ENCODE measurements around the gene SPOCK1. TPM values are rescaled to one million over a fixed set of nuclear protein-coding genes. Genes with fewer than 3 reads are reported as not detected.

Gene SPOCK1
- total RNA-seq, 1 donor from 2014 or later = not detected

GRCh38 chr5:137453483-137454080 is 45.5 kb downstream of the SPOCK1 start:
- H3K9me3 Mint-ChIP-seq = no peaks in the 10 kb centered on the region
- H3K4me1 Mint-ChIP-seq (ENCODE audit: low read depth) = no peaks in the 10 kb centered on the region
- no peaks in the 10 kb centered on the region for H3K27me3 Mint-ChIP-seq (ENCODE audit: low read depth)
- no peak overlapping the region for H3K27ac Mint-ChIP-seq
- H3K4me3 Mint-ChIP-seq (ENCODE audit: low read depth) = no peak overlapping the region
- intact Hi-C loops (cut with micrococcal nuclease) = no loop called here
- no peaks in the 10 kb centered on the region for H3K36me3 Mint-ChIP-seq (ENCODE audit: low read depth)
- DNase-seq (ENCODE audit: low spot score) = no peak

GRCh38 chr5:137450759-137451158 is 48.4 kb downstream of the SPOCK1 start:
- H3K27me3 Mint-ChIP-seq (ENCODE audit: low read depth) = no peaks in the 10 kb centered on the region
- no peak overlapping the region for H3K27ac Mint-ChIP-seq
- no peak overlapping the region for H3K4me3 Mint-ChIP-seq (ENCODE audit: low read depth)
- intact Hi-C loops (cut with micrococcal nuclease) = no loop called here
- H3K4me1 Mint-ChIP-seq (ENCODE audit: low read depth) = no peaks in the 10 kb centered on the region
- no peak for DNase-seq (ENCODE audit: low spot score)
- H3K9me3 Mint-ChIP-seq = no peaks in the 10 kb centered on the region
- no peaks in the 10 kb centered on the region for H3K36me3 Mint-ChIP-seq (ENCODE audit: low read depth)

GRCh38 chr5:137448868-137449267 is 50.3 kb downstream of the SPOCK1 start:
- intact Hi-C loops (cut with micrococcal nuclease) = no loop called here
- no peaks in the 10 kb centered on the region for H3K4me1 Mint-ChIP-seq (ENCODE audit: low read depth)
- no peaks in the 10 kb centered on the region for H3K27me3 Mint-ChIP-seq (ENCODE audit: low read depth)
- H3K27ac Mint-ChIP-seq = no peak overlapping the region
- no peaks in the 10 kb centered on the region for H3K9me3 Mint-ChIP-seq
- no peak overlapping the region for H3K4me3 Mint-ChIP-seq (ENCODE audit: low read depth)
- no peak for DNase-seq (ENCODE audit: low spot score)
- H3K36me3 Mint-ChIP-seq (ENCODE audit: low read depth) = no peaks in the 10 kb centered on the region

- Mint-ChIP-seq H3K4me3 (ENCODE audit: low read depth) (no peak overlapping the region), H3K27me3 (ENCODE audit: low read depth) (no peaks in the 10 kb centered on the region), H3K36me3 (ENCODE audit: low read depth) (no peaks in the 10 kb centered on the region), H3K27ac (no peak overlapping the region), H3K9me3 (no peaks in the 10 kb centered on the region), H3K4me1 (ENCODE audit: low read depth) (no peaks in the 10 kb centered on the region)
- intact Hi-C loops (cut with micrococcal nuclease) = no loop called here
- no peak for DNase-seq (ENCODE audit: low spot score)
These were observed 52.5 kb downstream of the SPOCK1 start for GRCh38 chr5:137446615-137447014.

- intact Hi-C loops (cut with micrococcal nuclease) = no loop called here
- H3K9me3 Mint-ChIP-seq = no peaks in the 10 kb centered on the region
- H3K36me3 Mint-ChIP-seq (ENCODE audit: low read depth) = no peaks in the 10 kb centered on the region
- no peak overlapping the region for H3K27ac Mint-ChIP-seq
- H3K4me1 Mint-ChIP-seq (ENCODE audit: low read depth) = no peaks in the 10 kb centered on the region
- no peak for DNase-seq (ENCODE audit: low spot score)
- no peak overlapping the region for H3K4me3 Mint-ChIP-seq (ENCODE audit: low read depth)
- H3K27me3 Mint-ChIP-seq (ENCODE audit: low read depth) = no peaks in the 10 kb centered on the region
These were observed 53.0 kb downstream of the SPOCK1 start for GRCh38 chr5:137446151-137446550.

GRCh38 chr5:137442660-137443059 is 56.5 kb downstream of the SPOCK1 start:
- intact Hi-C loops (cut with micrococcal nuclease) = no loop called here
- H3K4me1 Mint-ChIP-seq (ENCODE audit: low read depth) = peaks cover 4% of the 10 kb centered on the region
- no peak for DNase-seq (ENCODE audit: low spot score)
- no peak overlapping the region for H3K27ac Mint-ChIP-seq
- H3K4me3 Mint-ChIP-seq (ENCODE audit: low read depth) = no peak overlapping the region
- H3K27me3 Mint-ChIP-seq (ENCODE audit: low read depth) = no peaks in the 10 kb centered on the region
- H3K36me3 Mint-ChIP-seq (ENCODE audit: low read depth) = no peaks in the 10 kb centered on the region
- no peaks in the 10 kb centered on the region for H3K9me3 Mint-ChIP-seq

GRCh38 chr5:137441476-137441875 is 57.6 kb downstream of the SPOCK1 start:
- Mint-ChIP-seq H3K36me3 (ENCODE audit: low read depth) (no peaks in the 10 kb centered on the region), H3K9me3 (no peaks in the 10 kb centered on the region), H3K4me1 (ENCODE audit: low read depth) (peaks cover 4% of the 10 kb centered on the region), H3K27me3 (ENCODE audit: low read depth) (no peaks in the 10 kb centered on the region), H3K27ac (no peak overlapping the region), H3K4me3 (ENCODE audit: low read depth) (no peak overlapping the region)
- DNase-seq (ENCODE audit: low spot score) = no peak
- intact Hi-C loops (cut with micrococcal nuclease) = no loop called here

GRCh38 chr5:137440795-137441194 is 58.3 kb downstream of the SPOCK1 start:
- H3K36me3 Mint-ChIP-seq (ENCODE audit: low read depth) = no peaks in the 10 kb centered on the region
- intact Hi-C loops (cut with micrococcal nuclease) = no loop called here
- DNase-seq (ENCODE audit: low spot score) = no peak
- no peaks in the 10 kb centered on the region for H3K27me3 Mint-ChIP-seq (ENCODE audit: low read depth)
- H3K4me3 Mint-ChIP-seq (ENCODE audit: low read depth) = no peak overlapping the region
- H3K4me1 Mint-ChIP-seq (ENCODE audit: low read depth) = peaks cover 4% of the 10 kb centered on the region
- no peak overlapping the region for H3K27ac Mint-ChIP-seq
- no peaks in the 10 kb centered on the region for H3K9me3 Mint-ChIP-seq

- no peak for DNase-seq (ENCODE audit: low spot score)
- no peaks in the 10 kb centered on the region for H3K27me3 Mint-ChIP-seq (ENCODE audit: low read depth)
- H3K27ac Mint-ChIP-seq = no peak overlapping the region
- intact Hi-C loops (cut with micrococcal nuclease) = no loop called here
- no peaks in the 10 kb centered on the region for H3K9me3 Mint-ChIP-seq
- H3K4me1 Mint-ChIP-seq (ENCODE audit: low read depth) = peaks cover 4% of the 10 kb centered on the region
- no peak overlapping the region for H3K4me3 Mint-ChIP-seq (ENCODE audit: low read depth)
- no peaks in the 10 kb centered on the region for H3K36me3 Mint-ChIP-seq (ENCODE audit: low read depth)
These were observed 59.5 kb downstream of the SPOCK1 start for GRCh38 chr5:137439645-137440044.

- Mint-ChIP-seq H3K27me3 (ENCODE audit: low read depth) (no peaks in the 10 kb centered on the region), H3K27ac (no peak overlapping the region), H3K36me3 (ENCODE audit: low read depth) (no peaks in the 10 kb centered on the region), H3K4me1 (ENCODE audit: low read depth) (peaks cover 4% of the 10 kb centered on the region), H3K4me3 (ENCODE audit: low read depth) (no peak overlapping the region), H3K9me3 (no peaks in the 10 kb centered on the region)
- intact Hi-C loops (cut with micrococcal nuclease) = no loop called here
- DNase-seq (ENCODE audit: low spot score) = no peak
These were observed 60.2 kb downstream of the SPOCK1 start for GRCh38 chr5:137438932-137439331.

GRCh38 chr5:137437774-137438173 is 61.4 kb downstream of the SPOCK1 start:
- H3K4me1 Mint-ChIP-seq (ENCODE audit: low read depth) = peaks cover 4% of the 10 kb centered on the region
- intact Hi-C loops (cut with micrococcal nuclease) = no loop called here

GRCh38 chr5:137433539-137433938 is 65.6 kb downstream of the SPOCK1 start:
- no peaks in the 10 kb centered on the region for H3K27me3 Mint-ChIP-seq (ENCODE audit: low read depth)
- H3K9me3 Mint-ChIP-seq = no peaks in the 10 kb centered on the region
- no peaks in the 10 kb centered on the region for H3K4me1 Mint-ChIP-seq (ENCODE audit: low read depth)
- H3K4me3 Mint-ChIP-seq (ENCODE audit: low read depth) = no peak overlapping the region
- no peak overlapping the region for H3K27ac Mint-ChIP-seq
- no peaks in the 10 kb centered on the region for H3K36me3 Mint-ChIP-seq (ENCODE audit: low read depth)
- intact Hi-C loops (cut with micrococcal nuclease) = no loop called here
- DNase-seq (ENCODE audit: low spot score) = no peak

More at GRCh38 chr5:137437774-137438173, 61.4 kb downstream of the SPOCK1 start:
- no peak overlapping the region for H3K4me3 Mint-ChIP-seq (ENCODE audit: low read depth)
- no peak overlapping the region for H3K27ac Mint-ChIP-seq
- H3K9me3 Mint-ChIP-seq = no peaks in the 10 kb centered on the region
- H3K27me3 Mint-ChIP-seq (ENCODE audit: low read depth) = no peaks in the 10 kb centered on the region
- DNase-seq (ENCODE audit: low spot score) = no peak
- no peaks in the 10 kb centered on the region for H3K36me3 Mint-ChIP-seq (ENCODE audit: low read depth)

- H3K36me3 Mint-ChIP-seq (ENCODE audit: low read depth) = no peaks in the 10 kb centered on the region
- no peak overlapping the region for H3K4me3 Mint-ChIP-seq (ENCODE audit: low read depth)
- no peaks in the 10 kb centered on the region for H3K4me1 Mint-ChIP-seq (ENCODE audit: low read depth)
These were observed 66.8 kb downstream of the SPOCK1 start for GRCh38 chr5:137432376-137432775.

GRCh38 chr5:137431051-137431450 is 68.1 kb downstream of the SPOCK1 start:
- H3K27me3 Mint-ChIP-seq (ENCODE audit: low read depth) = no peaks in the 10 kb centered on the region
- H3K4me3 Mint-ChIP-seq (ENCODE audit: low read depth) = no peak overlapping the region
- no peak for DNase-seq (ENCODE audit: low spot score)
- H3K4me1 Mint-ChIP-seq (ENCODE audit: low read depth) = no peaks in the 10 kb centered on the region
- H3K27ac Mint-ChIP-seq = no peak overlapping the region
- intact Hi-C loops (cut with micrococcal nuclease) = no loop called here
- no peaks in the 10 kb centered on the region for H3K36me3 Mint-ChIP-seq (ENCODE audit: low read depth)
- H3K9me3 Mint-ChIP-seq = no peaks in the 10 kb centered on the region

More at GRCh38 chr5:137432376-137432775, 66.8 kb downstream of the SPOCK1 start:
- DNase-seq (ENCODE audit: low spot score) = no peak
- Mint-ChIP-seq H3K9me3 (no peaks in the 10 kb centered on the region), H3K27ac (no peak overlapping the region), H3K27me3 (ENCODE audit: low read depth) (no peaks in the 10 kb centered on the region)
- intact Hi-C loops (cut with micrococcal nuclease) = no loop called here
